ENCODE results near the gene IGFBP2. TPM values are rescaled to one million over a fixed set of nuclear protein-coding genes. Genes with fewer than 3 reads are reported as not detected.

Gene IGFBP2
- total RNA-seq, 1 donor from 2014 or later, result 136 TPM

- intact Hi-C loops (cut with micrococcal nuclease), result no loop called here
- H3K27ac ChIP-seq (replicated peaks), result no peak overlapping the region
Measured at GRCh38 chr2:216589791-216590190, 43.4 kb upstream of the IGFBP2 start.

GRCh38 chr2:216590780-216591179, 42.4 kb upstream of the IGFBP2 start:
- Histone ChIP-seq H3K4me3 (no peak overlapping the region), H3K4me1 (peaks cover 32% of the 10 kb centered on the region), H3K9me3 (replicated peaks) (no peaks in the 10 kb centered on the region), H3K36me3 (no peaks in the 10 kb centered on the region), H3K27me3 (ENCODE audit: low read depth) (no peaks in the 10 kb centered on the region), H3K27ac (replicated peaks) (peak overlapping the region; percentile 41)
- peak; percentile 53 for DNase-seq
- TF ChIP-seq CTCF (IDR thresholded peaks at IDR 0.05; ENCODE audit: borderline replicate concordance), result peak; percentile 31
- intact Hi-C loops (cut with micrococcal nuclease), result no loop called here

More at GRCh38 chr2:216589791-216590190, 43.4 kb upstream of the IGFBP2 start:
- H3K4me3 ChIP-seq, result no peak overlapping the region
- TF ChIP-seq CTCF (IDR thresholded peaks at IDR 0.05; ENCODE audit: borderline replicate concordance), result no peak
- H3K4me1 ChIP-seq, result peaks cover 35% of the 10 kb centered on the region
- H3K36me3 ChIP-seq, result no peaks in the 10 kb centered on the region
- no peaks in the 10 kb centered on the region for H3K9me3 ChIP-seq (replicated peaks)
- DNase-seq, result no peak
- H3K27me3 ChIP-seq (ENCODE audit: low read depth), result no peaks in the 10 kb centered on the region

- no peak overlapping the region for H3K27ac ChIP-seq (replicated peaks)
- no peak for TF ChIP-seq CTCF (IDR thresholded peaks at IDR 0.05; ENCODE audit: borderline replicate concordance)
- no peaks in the 10 kb centered on the region for H3K27me3 ChIP-seq (ENCODE audit: low read depth)
- intact Hi-C loops (cut with micrococcal nuclease), result no loop called here
- no peaks in the 10 kb centered on the region for H3K9me3 ChIP-seq (replicated peaks)
- H3K4me3 ChIP-seq, result no peak overlapping the region
- H3K36me3 ChIP-seq, result no peaks in the 10 kb centered on the region
- H3K4me1 ChIP-seq, result peaks cover 39% of the 10 kb centered on the region
- DNase-seq, result no peak
Measured at GRCh38 chr2:216591480-216591879, 41.7 kb upstream of the IGFBP2 start.

- Histone ChIP-seq H3K27me3 (ENCODE audit: low read depth) (no peaks in the 10 kb centered on the region), H3K27ac (replicated peaks) (no peak overlapping the region), H3K4me1 (peaks cover 50% of the 10 kb centered on the region), H3K36me3 (no peaks in the 10 kb centered on the region), H3K4me3 (no peak overlapping the region), H3K9me3 (replicated peaks) (no peaks in the 10 kb centered on the region)
- no peak for DNase-seq
- no peak for TF ChIP-seq CTCF (IDR thresholded peaks at IDR 0.05; ENCODE audit: borderline replicate concordance)
- intact Hi-C loops (cut with micrococcal nuclease), result no loop called here
Measured at GRCh38 chr2:216594081-216594480, 39.1 kb upstream of the IGFBP2 start.

- TF ChIP-seq CTCF (IDR thresholded peaks at IDR 0.05; ENCODE audit: borderline replicate concordance), result no peak
- peaks cover 27% of the 10 kb centered on the region for H3K4me1 ChIP-seq
- H3K4me3 ChIP-seq, result no peak overlapping the region
- no peak for DNase-seq
- peak overlapping the region; percentile 34 for H3K27ac ChIP-seq (replicated peaks)
- H3K9me3 ChIP-seq (replicated peaks), result no peaks in the 10 kb centered on the region
- no peaks in the 10 kb centered on the region for H3K36me3 ChIP-seq
- intact Hi-C loops (cut with micrococcal nuclease), result no loop called here
- no peaks in the 10 kb centered on the region for H3K27me3 ChIP-seq (ENCODE audit: low read depth)
Measured at GRCh38 chr2:216596236-216596979, 36.8 kb upstream of the IGFBP2 start.
